NOMO-1 treated with dmso at 0.1 percent for 144 hours (cell line): ENCODE measurements around the gene IL22RA1.

Experiments used
- DNase-seq: peaks from one replicate; lab custom pipeline; 2025; ENCODE audit not compliant: unreplicated experiment; lab: John Stamatoyannopoulos, UW

IL22RA1 gene

GRCh38 chr1:24117722-24118409 lies 25.1 kb downstream of the IL22RA1 start:
- no peak for DNase-seq

GRCh38 chr1:24117132-24117531 lies 25.8 kb downstream of the IL22RA1 start:
- no peak for DNase-seq

- no peak for DNase-seq
Measured at GRCh38 chr1:24114753-24115152, 28.2 kb downstream of the IL22RA1 start.

GRCh38 chr1:24113641-24114033 lies 29.3 kb downstream of the IL22RA1 start:
- no peak for DNase-seq

GRCh38 chr1:24111996-24112779 lies 30.8 kb downstream of the IL22RA1 start, which contains the start of gene MYOM3:
MYOM3 (minus strand) TSS chr1:24112135; CDS start chr1:24108636, 3,499 bp downstream.
- DNase-seq: peak; percentile 60

GRCh38 chr1:24111262-24111995 lies 31.5 kb downstream of the IL22RA1 start:
- no peak for DNase-seq

- DNase-seq: no peak
Measured at GRCh38 chr1:24110642-24111261, 32.2 kb downstream of the IL22RA1 start.

- no peak for DNase-seq
Measured at GRCh38 chr1:24109686-24110475, 33.1 kb downstream of the IL22RA1 start.

GRCh38 chr1:24109166-24109483 lies 33.8 kb downstream of the IL22RA1 start:
- DNase-seq: no peak

- no peak for DNase-seq
Measured at GRCh38 chr1:24108334-24109165, 34.4 kb downstream of the IL22RA1 start.

- DNase-seq: no peak
Measured at GRCh38 chr1:24107462-24108138, 35.3 kb downstream of the IL22RA1 start.

GRCh38 chr1:24105368-24106160 lies 37.4 kb downstream of the IL22RA1 start:
- no peak for DNase-seq

- DNase-seq: no peak
Measured at GRCh38 chr1:24104854-24105253, 38.1 kb downstream of the IL22RA1 start.

GRCh38 chr1:24103879-24104278 lies 39.1 kb downstream of the IL22RA1 start:
- DNase-seq: no peak

- DNase-seq: no peak
Measured at GRCh38 chr1:24103408-24103807, 39.5 kb downstream of the IL22RA1 start.

GRCh38 chr1:24102961-24103360 lies 40.0 kb downstream of the IL22RA1 start:
- DNase-seq: no peak

- no peak for DNase-seq
Measured at GRCh38 chr1:24101796-24102586, 40.9 kb downstream of the IL22RA1 start.
